Measurements from ENCODE around the gene ACKR4.
A peak's percentile ranks its signal among the peaks of the same experiment; 100 is the strongest.
"Not testable (repeated sequence)": the region's sequence is repeated elsewhere in the genome, so short reads cannot be mapped to it uniquely, and the experiment has no call there.

Gene ACKR4

GRCh38 chr3:132595014-132595413 lies 2.1 kb upstream of the ACKR4 start:
- DNase-seq: no peak

- DNase-seq: no peak
Observed at GRCh38 chr3:132596326-132596725, 744 bp upstream of the ACKR4 start.

GRCh38 chr3:132597660-132598059 lies 590 bp downstream of the ACKR4 start:
- no peak for DNase-seq

- DNase-seq: no peak
Observed at GRCh38 chr3:132598181-132598580, 1.1 kb downstream of the ACKR4 start.

- DNase-seq: not testable (repeated sequence)
Observed at GRCh38 chr3:132600614-132601013, 3.5 kb downstream of the ACKR4 start.

GRCh38 chr3:132605374-132605792 lies 8.3 kb downstream of the ACKR4 start:
- no peak for DNase-seq

- no peak for DNase-seq
Observed at GRCh38 chr3:132606085-132606484, 9.0 kb downstream of the ACKR4 start.

GRCh38 chr3:132606620-132607019 lies 9.6 kb downstream of the ACKR4 start:
- DNase-seq: not testable (repeated sequence)

- DNase-seq: not testable (repeated sequence)
Observed at GRCh38 chr3:132615301-132615700, 18.2 kb downstream of the ACKR4 start.

GRCh38 chr3:132615881-132616280 lies 18.8 kb downstream of the ACKR4 start:
- no peak for DNase-seq

- DNase-seq: no peak
Observed at GRCh38 chr3:132616780-132617179, 19.7 kb downstream of the ACKR4 start.

- DNase-seq: no peak
Observed at GRCh38 chr3:132622148-132622547, 25.1 kb downstream of the ACKR4 start.

- DNase-seq: no peak
Observed at GRCh38 chr3:132622761-132623160, 25.7 kb downstream of the ACKR4 start.

GRCh38 chr3:132623646-132624045 lies 26.6 kb downstream of the ACKR4 start:
- no peak for DNase-seq

- DNase-seq: no peak
Observed at GRCh38 chr3:132624790-132625189, 27.7 kb downstream of the ACKR4 start.

GRCh38 chr3:132625613-132626012 lies 28.5 kb downstream of the ACKR4 start:
- no peak for DNase-seq

- no peak for DNase-seq
Observed at GRCh38 chr3:132626955-132627354, 29.9 kb downstream of the ACKR4 start.

GRCh38 chr3:132628157-132628556 lies 31.1 kb downstream of the ACKR4 start:
- no peak for DNase-seq

- no peak for DNase-seq
Observed at GRCh38 chr3:132629928-132630327, 32.9 kb downstream of the ACKR4 start.

- DNase-seq: no peak
Observed at GRCh38 chr3:132630612-132631011, 33.5 kb downstream of the ACKR4 start.

GRCh38 chr3:132635052-132635451 lies 38.0 kb downstream of the ACKR4 start:
- DNase-seq: no peak

- no peak for DNase-seq
Observed at GRCh38 chr3:132637590-132637989, 40.5 kb downstream of the ACKR4 start.

- no peak for DNase-seq
Observed at GRCh38 chr3:132638706-132639105, 41.6 kb downstream of the ACKR4 start.

GRCh38 chr3:132641427-132641826 lies 44.4 kb downstream of the ACKR4 start:
- DNase-seq: not testable (repeated sequence)

GRCh38 chr3:132641837-132642538 lies 44.9 kb downstream of the ACKR4 start:
- DNase-seq: peak; percentile 35
